Suprapubic skin (tissue), 4 donors: ENCODE measurements around the gene CHD9. TPM values are rescaled to one million over a fixed set of nuclear protein-coding genes. Genes with fewer than 3 reads are reported as not detected.
"Not testable (repeated sequence)": the region's sequence is repeated elsewhere in the genome, so short reads cannot be mapped to it uniquely, and the experiment has no call there.

ENCODE experiments used
- DNase-seq, 2 donors: peaks; one replicate each; pipeline ENCODE4 v3.0.0-alpha.2; 2019; ENCODE audit warnings: low spot score in 2 of 2
- H3K27ac ChIP-seq: fragments of 200-600 bp; sonication (generic); one replicate; pipeline ENCODE4 v1.5.1; 2019
- H3K27me3 ChIP-seq: fragments of 200-600 bp; sonication (generic); one replicate; pipeline ENCODE4 v1.5.1; 2019
- H3K36me3 ChIP-seq: fragments of 200-600 bp; sonication (generic); one replicate; pipeline ENCODE4 v1.5.1; 2019
- H3K4me1 ChIP-seq: fragments of 200-600 bp; sonication (generic); one replicate; pipeline ENCODE4 v1.5.1; 2019
- H3K4me3 ChIP-seq: fragments of 200-600 bp; sonication (generic); one replicate; pipeline ENCODE4 v1.5.1; 2019; ENCODE audit warnings: mild to moderate bottlenecking
- H3K9me3 ChIP-seq: fragments of 200-600 bp; sonication (generic); one replicate; pipeline ENCODE4 v1.5.1; 2019
- EP300 ChIP-seq: sonication (generic); formaldehyde crosslinking; IDR thresholded peaks from one replicate; pipeline ENCODE4 v1.6.1; 2017; ENCODE audit warnings: antibody characterized with exemption
- POLR2A ChIP-seq, 2 donors: fragments of 450-650 bp; IDR thresholded peaks; one replicate each; pipeline ENCODE4 v1.6.1; 2017; ENCODE audit warnings: antibody characterized with exemption in 2 of 2, mild to moderate bottlenecking in 2 of 2, moderate library complexity in 2 of 2
- POLR2AphosphoS5 ChIP-seq, 3 donors: sonication (generic); formaldehyde crosslinking; IDR thresholded peaks; one replicate each; pipeline ENCODE4 v1.6.1; 2017; ENCODE audit warnings: antibody characterized with exemption in 3 of 3
- WGBS: methylation state at CpG from one replicate; pipeline ENCODE4 v1.1.5; 2018; 5-methylcytosine and 5-hydroxymethylcytosine counted together
- total RNA-seq, 4 donors: library from RNA; depleted of rRNA; stranded (reverse); fragments of >200 nt; gene quantifications; one replicate each; pipeline ENCODE4 v1.1.0, GENCODE V29; 2016
- TF ChIP-seq, protein P1 (sequence below), 2 donors: fragments of 200-600 bp in 1 of 2; fragments of 450-650 bp in 1 of 2; sonication (generic) in 1 of 2; IDR thresholded peaks; one replicate each; pipeline ENCODE4 v1.5.1; 2016 to 2019; ENCODE audit warnings: antibody characterized with exemption in 2 of 2, mild to moderate bottlenecking in 1 of 2, moderate library complexity in 1 of 2

Gene CHD9
- total RNA-seq, 4 donors from 2014 or later, result 56.6 to 129 (median 70.4) TPM

DNA sequence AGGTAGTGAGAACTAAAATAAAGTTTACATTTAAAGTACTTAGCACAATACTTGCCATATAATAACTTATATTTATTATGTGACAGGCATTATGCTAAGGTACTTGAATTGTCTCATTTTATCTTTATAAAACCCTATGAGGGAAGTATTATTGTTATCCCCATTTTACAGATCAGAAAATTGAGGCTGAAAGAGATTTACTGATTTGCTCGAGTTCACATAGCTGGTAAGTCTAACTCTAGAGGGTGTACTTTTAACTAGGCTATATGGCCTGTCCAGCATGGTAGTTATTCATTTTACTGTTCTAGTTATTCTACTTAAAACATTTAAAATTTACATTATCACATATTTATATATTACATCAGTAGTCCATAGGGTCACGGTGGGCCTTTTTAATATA is 266.2 kb downstream of the CHD9 start:
- H3K9me3 ChIP-seq, result no peaks in the 10 kb centered on the region
- no peaks in the 10 kb centered on the region for H3K27me3 ChIP-seq
- H3K4me1 ChIP-seq, result no peaks in the 10 kb centered on the region
- no peak for TF ChIP-seq POLR2AphosphoS5 (IDR thresholded peaks at IDR 0.05)
- TF ChIP-seq POLR2A (IDR thresholded peaks at IDR 0.05), result no peak
- TF ChIP-seq EP300, result no peak
- TF ChIP-seq, protein P1, sequence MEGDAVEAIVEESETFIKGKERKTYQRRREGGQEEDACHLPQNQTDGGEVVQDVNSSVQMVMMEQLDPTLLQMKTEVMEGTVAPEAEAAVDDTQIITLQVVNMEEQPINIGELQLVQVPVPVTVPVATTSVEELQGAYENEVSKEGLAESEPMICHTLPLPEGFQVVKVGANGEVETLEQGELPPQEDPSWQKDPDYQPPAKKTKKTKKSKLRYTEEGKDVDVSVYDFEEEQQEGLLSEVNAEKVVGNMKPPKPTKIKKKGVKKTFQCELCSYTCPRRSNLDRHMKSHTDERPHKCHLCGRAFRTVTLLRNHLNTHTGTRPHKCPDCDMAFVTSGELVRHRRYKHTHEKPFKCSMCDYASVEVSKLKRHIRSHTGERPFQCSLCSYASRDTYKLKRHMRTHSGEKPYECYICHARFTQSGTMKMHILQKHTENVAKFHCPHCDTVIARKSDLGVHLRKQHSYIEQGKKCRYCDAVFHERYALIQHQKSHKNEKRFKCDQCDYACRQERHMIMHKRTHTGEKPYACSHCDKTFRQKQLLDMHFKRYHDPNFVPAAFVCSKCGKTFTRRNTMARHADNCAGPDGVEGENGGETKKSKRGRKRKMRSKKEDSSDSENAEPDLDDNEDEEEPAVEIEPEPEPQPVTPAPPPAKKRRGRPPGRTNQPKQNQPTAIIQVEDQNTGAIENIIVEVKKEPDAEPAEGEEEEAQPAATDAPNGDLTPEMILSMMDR (IDR thresholded peaks at IDR 0.05), result no peak
- no peak overlapping the region for H3K27ac ChIP-seq
- H3K36me3 ChIP-seq, result peaks cover 94% of the 10 kb centered on the region
- DNase-seq, result no peak
- H3K4me3 ChIP-seq, result no peak overlapping the region
- WGBS, result 97% methylated on average over 2 of the region's 2 CpGs

DNA sequence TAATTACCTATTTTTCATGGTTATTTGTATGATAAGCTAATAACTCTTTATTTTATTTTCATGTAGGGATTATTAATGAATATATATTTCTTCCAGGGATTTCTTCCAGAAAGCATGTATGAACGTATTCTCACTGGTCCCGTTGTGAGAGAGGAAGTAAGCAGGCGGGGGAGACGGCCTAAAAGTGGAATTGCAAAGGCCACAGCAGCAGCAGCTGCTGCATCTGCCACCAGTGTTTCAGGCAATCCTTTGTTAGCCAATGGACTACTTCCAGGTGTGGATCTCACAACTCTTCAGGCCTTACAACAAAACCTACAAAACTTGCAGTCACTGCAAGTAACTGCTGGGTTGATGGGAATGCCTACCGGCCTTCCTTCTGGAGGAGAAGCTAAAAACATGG is 269.1 kb downstream of the CHD9 start:
- H3K27me3 ChIP-seq, result no peaks in the 10 kb centered on the region
- no peaks in the 10 kb centered on the region for H3K4me1 ChIP-seq
- TF ChIP-seq, protein P1 (IDR thresholded peaks at IDR 0.05), result no peak
- TF ChIP-seq EP300, result no peak
- TF ChIP-seq POLR2A (IDR thresholded peaks at IDR 0.05), result no peak
- no peaks in the 10 kb centered on the region for H3K9me3 ChIP-seq
- DNase-seq, result no peak
- H3K27ac ChIP-seq, result no peak overlapping the region
- H3K36me3 ChIP-seq, result peaks cover 64% of the 10 kb centered on the region
- 71% methylated on average over 5 of the region's 5 CpGs for WGBS
- no peak overlapping the region for H3K4me3 ChIP-seq

DNA sequence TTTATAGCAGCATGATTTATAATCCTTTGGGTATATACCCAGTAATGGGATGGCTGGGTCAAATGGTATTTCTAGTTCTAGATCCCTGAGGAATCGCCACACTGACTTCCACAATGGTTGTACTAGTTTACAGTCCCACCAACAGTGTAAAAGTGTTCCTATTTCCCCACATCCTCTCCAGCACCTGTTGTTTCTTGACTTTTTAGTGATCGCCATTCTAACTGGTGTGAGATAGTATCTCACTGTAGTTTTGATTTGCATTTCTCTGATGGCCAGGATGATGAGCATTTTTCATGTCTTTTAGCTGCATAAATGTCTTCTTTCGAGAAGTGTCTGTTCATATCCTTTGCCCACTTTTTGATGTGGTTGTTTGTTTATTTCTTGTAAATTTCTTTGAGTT is 276.2 kb downstream of the CHD9 start:
- WGBS, result 97% methylated on average over 3 of the region's 3 CpGs
- H3K36me3 ChIP-seq, H3K4me1 ChIP-seq, DNase-seq, H3K27me3 ChIP-seq, H3K27ac ChIP-seq, H3K4me3 ChIP-seq, H3K9me3 ChIP-seq: not testable (repeated sequence)

DNA sequence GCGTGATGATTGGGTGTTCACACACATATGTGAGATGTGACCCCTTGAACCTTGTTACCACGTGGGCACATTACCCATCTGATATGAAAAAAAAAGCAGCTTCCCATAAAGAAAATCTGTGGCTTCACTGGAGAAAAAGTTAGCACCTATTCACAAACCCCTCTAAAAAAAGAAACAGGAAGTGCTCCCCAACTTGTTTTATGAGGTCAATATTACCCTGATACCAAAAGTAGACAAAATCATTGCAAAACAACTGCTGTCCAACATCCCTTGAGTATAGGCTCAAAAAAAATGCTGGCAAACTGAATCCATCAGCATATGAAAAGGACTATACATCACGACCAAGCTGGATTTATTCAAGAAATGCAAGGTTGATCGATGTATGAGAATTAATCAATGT is 279.8 kb downstream of the CHD9 start:
- H3K9me3 ChIP-seq, result no peaks in the 10 kb centered on the region
- no peaks in the 10 kb centered on the region for H3K36me3 ChIP-seq
- peaks cover 3% of the 10 kb centered on the region for H3K4me1 ChIP-seq
- no peak overlapping the region for H3K27ac ChIP-seq
- H3K27me3 ChIP-seq, result no peaks in the 10 kb centered on the region
- 71% methylated on average over 4 of the region's 4 CpGs for WGBS
- no peak overlapping the region for H3K4me3 ChIP-seq
- TF ChIP-seq POLR2AphosphoS5 (IDR thresholded peaks at IDR 0.05) (no peak), EP300 (no peak), POLR2A (IDR thresholded peaks at IDR 0.05) (no peak)
- TF ChIP-seq, protein P1 (IDR thresholded peaks at IDR 0.05), result no peak
- DNase-seq, result no peak

DNA sequence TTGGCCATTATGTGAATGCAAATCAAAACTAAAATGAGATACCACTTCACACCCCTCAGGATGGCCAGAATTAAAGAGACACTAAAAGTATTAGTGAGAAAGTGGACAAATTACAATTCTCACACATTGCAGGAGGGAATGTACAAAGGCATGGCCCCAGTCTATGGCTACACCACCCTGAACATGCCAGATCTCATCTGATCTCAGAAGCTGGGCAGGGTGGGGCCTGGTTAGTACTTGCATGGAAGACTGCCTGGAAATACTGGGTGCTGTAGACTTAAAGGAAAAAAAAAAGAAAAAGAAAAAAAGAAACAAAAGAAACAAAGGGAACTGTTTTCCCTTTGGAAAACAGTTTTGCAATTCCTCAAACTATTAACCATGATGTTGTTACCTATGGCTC is 282.5 kb downstream of the CHD9 start:
- TF ChIP-seq EP300 (no peak), POLR2A (IDR thresholded peaks at IDR 0.05) (no peak)
- TF ChIP-seq, protein P1 (IDR thresholded peaks at IDR 0.05), result no peak
- no peaks in the 10 kb centered on the region for H3K36me3 ChIP-seq
- H3K9me3 ChIP-seq, result no peaks in the 10 kb centered on the region
- no peaks in the 10 kb centered on the region for H3K27me3 ChIP-seq
- H3K4me1 ChIP-seq, result peaks cover 3% of the 10 kb centered on the region
- no peak overlapping the region for H3K4me3 ChIP-seq
- H3K27ac ChIP-seq, result no peak overlapping the region
- DNase-seq, result no peak

DNA sequence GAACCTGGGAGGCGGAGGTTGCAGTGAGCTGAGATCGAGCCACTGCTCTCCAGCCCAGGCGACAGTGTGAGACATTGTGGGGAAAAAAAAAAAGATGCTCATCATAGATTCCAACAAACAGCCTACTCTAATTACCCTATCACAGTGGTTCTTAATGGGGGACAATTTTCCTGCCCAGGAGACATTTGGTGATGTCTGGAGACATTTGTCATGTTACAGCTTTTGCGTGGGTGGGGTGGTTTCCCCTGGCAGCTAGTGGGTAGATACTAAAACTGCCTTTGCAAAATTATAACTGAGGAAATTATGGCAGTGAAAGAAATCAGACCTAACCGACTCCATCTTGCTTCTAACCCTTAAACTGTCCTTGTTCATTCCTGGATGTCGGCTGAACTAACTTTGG is 287.0 kb downstream of the CHD9 start:
- H3K36me3 ChIP-seq, result no peaks in the 10 kb centered on the region
- H3K4me1 ChIP-seq, result peaks cover 3% of the 10 kb centered on the region
- WGBS, result 71% methylated on average over 6 of the region's 6 CpGs
- H3K27me3 ChIP-seq, result no peaks in the 10 kb centered on the region
- no peak for DNase-seq
- TF ChIP-seq, protein P1 (IDR thresholded peaks at IDR 0.05), result no peak
- TF ChIP-seq EP300, result no peak
- TF ChIP-seq POLR2AphosphoS5 (IDR thresholded peaks at IDR 0.05), result no peak
- TF ChIP-seq POLR2A (IDR thresholded peaks at IDR 0.05), result no peak
- no peak overlapping the region for H3K4me3 ChIP-seq
- H3K9me3 ChIP-seq, result no peaks in the 10 kb centered on the region
- no peak overlapping the region for H3K27ac ChIP-seq
